PC-9 (cell line): ENCODE measurements around the gene PKD1L1.

ENCODE experiments used
- CTCF ChIP-seq: fragments of 200-600 bp; sonication (generic); conservative IDR thresholded peaks from 2 replicates; pipeline ENCODE4 v1.6.1; 2017; ENCODE audit warnings: mixed run types, antibody characterized with exemption, mild to moderate bottlenecking, moderate library complexity
- EZH2 ChIP-seq: fragments of 200-600 bp; sonication (generic); IDR thresholded peaks from 2 replicates; pipeline ENCODE4 v1.8.0; 2017; ENCODE audit warnings: antibody characterized with exemption, low read depth

GRCh38 chr7:47755248-47755647 is 193.0 kb downstream of the PKD1L1 start:
- TF ChIP-seq CTCF (no peak), EZH2 (no peak)
